Measurements from ENCODE around the gene ROMO1. TPM values are rescaled to one million over a fixed set of nuclear protein-coding genes. Genes with fewer than 3 reads are reported as not detected.
A peak's percentile ranks its signal among the peaks of the same experiment; 100 is the strongest.
"Not testable (repeated sequence)": the region's sequence is repeated elsewhere in the genome, so short reads cannot be mapped to it uniquely, and the experiment has no call there.

The ROMO1 gene
- total RNA-seq, 3 donors from 2014 or later (not counting 1 experiment from before 2014, with no cell fraction given) = 38.3 to 49.7 (median 40.5) TPM

DNA sequence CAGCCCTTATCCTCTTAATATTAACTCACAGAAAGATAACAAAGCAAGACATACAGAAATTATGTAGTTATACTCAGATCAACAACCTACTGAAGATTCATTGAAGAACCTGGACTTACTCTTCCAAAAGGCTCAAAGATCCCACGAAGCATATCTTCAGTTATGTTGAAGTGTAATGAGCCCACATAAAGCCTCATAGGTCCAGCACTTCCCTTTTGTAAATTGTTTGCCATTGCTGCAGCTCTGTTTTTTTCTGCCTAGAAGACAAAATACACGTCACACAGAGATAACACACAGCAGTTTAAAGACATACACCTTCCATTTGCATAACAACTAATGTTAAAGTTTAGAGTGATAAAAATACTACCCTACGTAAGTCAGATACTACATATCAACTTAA, 22.4 kb downstream of the ROMO1 start:
- no peak overlapping the region for H3K4me3 ChIP-seq (ENCODE audit: low read length)
- DNase-seq (no peak), ATAC-seq (no peak)
- Mint-ChIP-seq H3K4me1 (peaks cover 40 to 42% of the 10 kb centered on the region in 2 donors), H3K9me3 (no peaks in the 10 kb centered on the region), H3K27me3 (ENCODE audit: low read depth in 2 of 2) (no peaks in the 10 kb centered on the region), H3K36me3 (peaks cover 17% of the 10 kb centered on the region), H3K4me3 (peak overlapping the region; percentile 51), H3K27ac (peak overlapping the region; percentile 83 to 86)
- H3K4me1 ChIP-seq (ENCODE audit: control insufficient read depth, insufficient read depth, low read length) = peaks cover 20% of the 10 kb centered on the region
- no peaks in the 10 kb centered on the region for H3K27me3 ChIP-seq (ENCODE audit: control insufficient read depth, insufficient read depth, low read length)
- no peaks in the 10 kb centered on the region for H3K9me3 ChIP-seq (ENCODE audit: control insufficient read depth, insufficient read depth, low read length)
- intact Hi-C loops (cut with micrococcal nuclease) = loop anchor here (2.0 to 10.0 kb wide), 2 partner anchors 17 to 53 kb away; partner anchors contain the start of gene PHF20
- TF ChIP-seq, protein P1, sequence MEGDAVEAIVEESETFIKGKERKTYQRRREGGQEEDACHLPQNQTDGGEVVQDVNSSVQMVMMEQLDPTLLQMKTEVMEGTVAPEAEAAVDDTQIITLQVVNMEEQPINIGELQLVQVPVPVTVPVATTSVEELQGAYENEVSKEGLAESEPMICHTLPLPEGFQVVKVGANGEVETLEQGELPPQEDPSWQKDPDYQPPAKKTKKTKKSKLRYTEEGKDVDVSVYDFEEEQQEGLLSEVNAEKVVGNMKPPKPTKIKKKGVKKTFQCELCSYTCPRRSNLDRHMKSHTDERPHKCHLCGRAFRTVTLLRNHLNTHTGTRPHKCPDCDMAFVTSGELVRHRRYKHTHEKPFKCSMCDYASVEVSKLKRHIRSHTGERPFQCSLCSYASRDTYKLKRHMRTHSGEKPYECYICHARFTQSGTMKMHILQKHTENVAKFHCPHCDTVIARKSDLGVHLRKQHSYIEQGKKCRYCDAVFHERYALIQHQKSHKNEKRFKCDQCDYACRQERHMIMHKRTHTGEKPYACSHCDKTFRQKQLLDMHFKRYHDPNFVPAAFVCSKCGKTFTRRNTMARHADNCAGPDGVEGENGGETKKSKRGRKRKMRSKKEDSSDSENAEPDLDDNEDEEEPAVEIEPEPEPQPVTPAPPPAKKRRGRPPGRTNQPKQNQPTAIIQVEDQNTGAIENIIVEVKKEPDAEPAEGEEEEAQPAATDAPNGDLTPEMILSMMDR (IDR thresholded peaks at IDR 0.05) = no peak
- no peak overlapping the region for H3K27ac ChIP-seq (ENCODE audit: low read length)
- peaks cover 91% of the 10 kb centered on the region for H3K36me3 ChIP-seq (ENCODE audit: control insufficient read depth, insufficient read depth, low read length)
- 88% methylated on average over 1 of the region's 3 CpGs for WGBS (ENCODE audit: insufficient coverage)

DNA sequence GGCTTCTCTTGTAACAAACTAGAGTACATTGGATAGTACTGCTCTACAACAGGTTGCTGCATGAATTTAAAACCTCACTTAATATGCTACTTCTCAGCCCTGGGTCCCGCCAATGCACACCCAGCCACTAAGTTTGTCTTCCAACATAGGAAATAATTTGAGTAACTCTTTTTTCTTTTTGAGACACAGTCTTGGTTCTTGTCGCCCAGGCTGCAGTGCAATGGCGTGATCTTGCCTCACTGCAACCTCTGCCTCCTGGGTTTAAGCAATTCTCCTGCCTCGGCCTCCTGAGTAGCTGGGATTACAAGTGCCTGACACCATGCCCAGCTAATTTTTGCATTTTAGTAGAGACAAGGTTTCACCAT, 24.1 kb downstream of the ROMO1 start:
- not testable (repeated sequence) for H3K9me3 Mint-ChIP-seq; H3K27me3 Mint-ChIP-seq (ENCODE audit: low read depth in 2 of 2); H3K9me3 ChIP-seq (ENCODE audit: control insufficient read depth, insufficient read depth, low read length); H3K4me3 ChIP-seq (ENCODE audit: low read length); DNase-seq; H3K27me3 ChIP-seq (ENCODE audit: control insufficient read depth, insufficient read depth, low read length); H3K27ac ChIP-seq (ENCODE audit: low read length)
- peak overlapping the region; percentile 69 for H3K4me3 Mint-ChIP-seq
- peaks cover 17% of the 10 kb centered on the region for H3K36me3 Mint-ChIP-seq
- WGBS (ENCODE audit: insufficient coverage) = 92% methylated on average over 4 of the region's 4 CpGs
- H3K27ac Mint-ChIP-seq = peak overlapping the region; percentile 83 to 86
- peaks cover 20% of the 10 kb centered on the region for H3K4me1 ChIP-seq (ENCODE audit: control insufficient read depth, insufficient read depth, low read length)
- H3K36me3 ChIP-seq (ENCODE audit: control insufficient read depth, insufficient read depth, low read length) = peaks cover 90% of the 10 kb centered on the region
- intact Hi-C loops (cut with micrococcal nuclease) = loop anchor here (2.0 to 10.0 kb wide), 2 partner anchors 16 to 52 kb away; partner anchors contain the start of gene PHF20
- ATAC-seq = peak; percentile 4 to 32 (median 24)
- H3K4me1 Mint-ChIP-seq = peaks cover 36 to 40% of the 10 kb centered on the region in 2 donors

DNA sequence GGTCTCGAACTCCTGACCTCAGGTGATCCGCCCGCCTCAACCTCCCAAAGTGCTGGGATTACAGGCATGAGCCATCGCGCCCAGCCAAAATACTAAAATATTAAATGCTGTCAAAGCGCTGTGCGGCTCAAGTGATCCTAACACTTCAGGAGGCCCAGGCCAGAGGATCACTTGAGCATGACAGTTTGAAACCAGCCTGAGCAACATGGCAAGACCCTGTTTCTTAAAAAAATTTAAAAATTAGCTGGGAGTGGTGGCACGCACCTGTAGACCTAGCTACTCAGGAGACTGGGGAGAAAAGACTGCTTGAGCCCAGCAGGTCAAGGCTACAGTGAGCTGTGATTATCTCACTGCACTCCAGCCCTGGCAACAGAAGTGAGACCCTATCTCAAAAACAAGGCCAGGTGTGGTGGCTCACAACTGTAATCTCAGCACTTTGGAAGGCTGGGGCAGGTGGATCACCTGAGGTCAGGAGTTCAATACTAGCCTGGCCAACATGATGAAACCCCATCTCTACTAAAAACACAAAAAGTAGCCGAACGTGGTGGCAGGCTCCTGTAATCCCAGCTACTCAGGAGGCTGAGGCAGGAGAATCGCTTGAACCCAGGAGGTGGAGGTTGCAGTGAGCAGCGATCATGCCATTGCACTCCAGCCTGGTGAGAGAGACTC, 24.6 kb downstream of the ROMO1 start:
- H3K4me3 ChIP-seq (ENCODE audit: low read length); H3K9me3 Mint-ChIP-seq; H3K9me3 ChIP-seq (ENCODE audit: control insufficient read depth, insufficient read depth, low read length); H3K27ac ChIP-seq (ENCODE audit: low read length); H3K27me3 Mint-ChIP-seq (ENCODE audit: low read depth in 2 of 2); ATAC-seq; DNase-seq; H3K27me3 ChIP-seq (ENCODE audit: control insufficient read depth, insufficient read depth, low read length): not testable (repeated sequence)
- H3K36me3 Mint-ChIP-seq = peaks cover 17% of the 10 kb centered on the region
- H3K4me3 Mint-ChIP-seq = peak overlapping the region; percentile 33
- H3K4me1 Mint-ChIP-seq = peaks cover 35 to 40% of the 10 kb centered on the region in 2 donors
- peaks cover 92% of the 10 kb centered on the region for H3K36me3 ChIP-seq (ENCODE audit: control insufficient read depth, insufficient read depth, low read length)
- peak overlapping the region; percentile 83 to 86 for H3K27ac Mint-ChIP-seq
- intact Hi-C loops (cut with micrococcal nuclease) = loop anchor here (2.0 to 10.0 kb wide), 2 partner anchors 15 to 51 kb away; partner anchors contain the start of gene PHF20
- H3K4me1 ChIP-seq (ENCODE audit: control insufficient read depth, insufficient read depth, low read length) = peaks cover 24% of the 10 kb centered on the region
- WGBS (ENCODE audit: insufficient coverage) = 94% methylated on average over 12 of the region's 12 CpGs

DNA sequence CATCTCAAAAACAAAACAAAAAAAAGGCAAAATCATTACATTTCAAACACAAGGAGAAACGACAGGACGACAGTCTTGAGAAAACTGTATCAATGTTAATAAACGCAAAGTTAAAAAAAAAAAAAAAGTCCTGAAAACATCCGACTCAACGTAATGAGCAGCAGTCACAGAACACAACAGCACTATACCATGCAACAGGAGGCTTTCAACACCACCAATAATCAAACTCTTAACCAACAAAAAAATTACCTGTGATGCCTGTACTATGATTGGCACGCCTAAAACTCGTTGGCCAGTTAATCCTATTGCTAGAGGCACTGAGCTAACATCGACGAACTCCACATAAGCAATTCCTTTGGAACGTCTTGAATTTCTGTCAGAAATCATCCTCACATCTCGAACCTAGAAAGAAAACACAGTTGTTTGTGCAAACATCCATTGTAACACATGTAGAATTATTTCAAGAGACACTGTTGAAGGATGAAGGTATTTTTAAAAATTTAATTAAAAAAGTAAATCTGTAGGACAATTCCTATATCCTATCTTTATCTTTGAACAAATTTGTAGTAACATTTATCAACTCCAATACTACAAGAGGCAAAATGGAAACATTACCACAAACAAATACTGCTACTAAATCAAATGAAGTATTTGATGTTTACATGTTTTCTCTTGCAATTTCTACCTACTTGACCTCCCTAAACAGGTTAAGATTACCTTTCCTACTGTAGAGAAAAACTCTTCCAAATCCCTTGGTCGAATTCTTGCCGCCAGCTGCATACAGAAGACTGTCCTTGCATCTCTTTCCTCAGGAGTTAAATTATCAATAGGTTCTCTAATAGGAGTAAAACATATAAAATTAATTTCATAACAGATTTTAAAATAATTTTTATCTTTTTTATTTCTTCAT, 25.4 kb downstream of the ROMO1 start:
- TF ChIP-seq, protein P1 (IDR thresholded peaks at IDR 0.05) = no peak
- intact Hi-C loops (cut with micrococcal nuclease) = loop anchor here (10.0 kb wide), 1 partner anchor 50 kb away; the partner anchor contains the start of gene PHF20
- H3K9me3 ChIP-seq (ENCODE audit: control insufficient read depth, insufficient read depth, low read length) = no peaks in the 10 kb centered on the region
- Mint-ChIP-seq H3K27me3 (ENCODE audit: low read depth in 2 of 2) (no peaks in the 10 kb centered on the region), H3K36me3 (peaks cover 18% of the 10 kb centered on the region), H3K9me3 (no peaks in the 10 kb centered on the region), H3K4me1 (peaks cover 40 to 43% of the 10 kb centered on the region in 2 donors), H3K4me3 (peak overlapping the region; percentile 33), H3K27ac (peak overlapping the region; percentile 45 to 83)
- no peak for ATAC-seq
- H3K27me3 ChIP-seq (ENCODE audit: control insufficient read depth, insufficient read depth, low read length) = no peaks in the 10 kb centered on the region
- H3K4me1 ChIP-seq (ENCODE audit: control insufficient read depth, insufficient read depth, low read length) = peaks cover 24% of the 10 kb centered on the region
- H3K36me3 ChIP-seq (ENCODE audit: control insufficient read depth, insufficient read depth, low read length) = peaks cover 93% of the 10 kb centered on the region
- DNase-seq = no peak
- 93% methylated on average over 11 of the region's 13 CpGs for WGBS (ENCODE audit: insufficient coverage)
- no peak overlapping the region for H3K4me3 ChIP-seq (ENCODE audit: low read length)
- no peak overlapping the region for H3K27ac ChIP-seq (ENCODE audit: low read length)
